ENCODE measurements around the gene DEFB129. TPM values are rescaled to one million over a fixed set of nuclear protein-coding genes. Genes with fewer than 3 reads are reported as not detected.
A peak's percentile ranks its signal among the peaks of the same experiment; 100 is the strongest.
"Not testable (repeated sequence)": the region's sequence is repeated elsewhere in the genome, so short reads cannot be mapped to it uniquely, and the experiment has no call there.

DEFB129 gene
- total RNA-seq, 1 donor from 2014 or later = not detected

DNA sequence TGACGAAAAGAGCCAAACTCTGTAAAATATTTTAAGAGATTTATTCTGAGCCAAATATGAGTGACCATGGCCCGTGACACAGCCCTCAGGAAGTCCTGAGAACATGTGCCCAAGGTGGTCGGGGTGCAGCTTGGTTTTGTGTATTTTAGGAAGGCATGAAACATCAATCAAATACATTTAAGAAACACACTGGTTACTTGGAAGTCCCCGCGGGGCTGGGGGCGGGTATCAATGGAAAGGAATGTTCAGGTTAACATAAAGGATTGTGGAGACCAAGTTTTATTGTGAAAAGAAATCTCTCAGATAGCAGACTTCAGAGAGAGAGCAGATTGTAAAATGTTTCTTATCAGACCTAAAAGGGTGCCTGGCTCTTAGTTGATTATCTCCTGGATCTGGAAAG, 26.4 kb downstream of the DEFB129 start:
- not testable (repeated sequence) for DNase-seq (ENCODE audit: low spot score)

DNA sequence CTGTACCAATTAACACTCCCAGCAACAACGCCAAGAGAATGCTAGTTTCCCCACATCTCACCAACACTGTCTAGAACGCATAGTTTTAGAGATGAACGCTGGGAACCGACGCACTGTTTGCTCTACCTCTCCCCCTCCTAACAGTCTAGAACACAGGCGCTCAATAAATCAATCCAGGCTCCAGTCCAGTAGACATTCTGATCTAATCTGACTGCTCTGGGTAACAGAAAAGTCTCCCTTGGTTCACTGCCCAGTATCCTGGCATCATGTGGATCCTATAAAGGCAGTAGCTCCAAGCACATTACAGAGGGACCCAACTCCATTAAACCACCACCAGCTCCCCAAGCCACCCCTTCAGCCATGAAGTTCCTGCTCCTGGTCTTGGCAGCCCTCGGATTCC, 30.4 kb downstream of the DEFB129 start, which contains the start of gene DEFB132:
Gene DEFB132, plus strand, starts transcription at position 306 of the 400 bp plus-strand sequence. Its CDS starts 55 bp downstream, at position 361.
- DNase-seq (ENCODE audit: low spot score) = no peak

DNA sequence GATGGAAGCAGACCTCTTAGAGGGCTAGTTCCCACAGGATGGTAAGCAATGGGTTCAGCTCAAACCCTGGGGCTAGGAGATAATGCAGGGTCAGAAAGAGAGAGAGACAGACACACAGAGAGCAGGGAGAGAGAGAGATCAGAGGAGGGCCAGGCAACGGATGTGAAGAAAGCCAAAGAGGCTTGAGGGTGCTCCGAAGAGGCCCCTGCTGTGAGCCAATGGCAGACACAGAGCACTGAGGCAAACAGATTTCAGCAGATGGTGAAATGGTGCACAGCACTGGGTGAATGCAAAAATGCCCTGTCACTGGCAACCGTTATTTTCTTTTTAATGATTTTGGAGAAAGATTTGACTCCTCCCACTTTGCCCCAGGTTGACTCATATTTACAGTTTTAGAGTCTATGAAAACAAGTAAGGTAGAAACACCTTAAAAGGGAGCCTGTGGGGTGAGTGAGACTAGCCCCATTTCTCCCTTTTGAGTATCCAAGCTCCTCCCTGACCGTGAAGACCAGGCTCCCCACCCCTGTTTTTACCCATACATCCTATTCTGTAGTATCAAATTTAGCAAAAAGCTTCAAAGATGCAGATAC, 31.3 kb downstream of the DEFB129 start:
- no peak for DNase-seq (ENCODE audit: low spot score)

DNA sequence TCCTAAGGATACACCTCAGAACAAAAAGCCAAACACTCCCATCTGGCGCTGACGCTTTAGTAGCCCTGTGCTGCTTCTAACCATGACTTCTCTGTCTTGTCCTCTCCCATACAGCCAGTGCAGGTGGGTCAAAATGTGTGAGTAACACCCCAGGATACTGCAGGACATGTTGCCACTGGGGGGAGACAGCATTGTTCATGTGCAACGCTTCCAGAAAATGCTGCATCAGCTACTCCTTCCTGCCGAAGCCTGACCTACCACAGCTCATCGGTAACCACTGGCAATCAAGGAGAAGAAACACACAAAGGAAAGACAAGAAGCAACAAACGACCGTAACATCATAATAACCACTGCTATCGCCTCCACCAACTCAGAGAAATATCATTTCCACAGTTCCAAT, 31.9 kb downstream of the DEFB129 start:
- no peak for DNase-seq (ENCODE audit: low spot score)

DNA sequence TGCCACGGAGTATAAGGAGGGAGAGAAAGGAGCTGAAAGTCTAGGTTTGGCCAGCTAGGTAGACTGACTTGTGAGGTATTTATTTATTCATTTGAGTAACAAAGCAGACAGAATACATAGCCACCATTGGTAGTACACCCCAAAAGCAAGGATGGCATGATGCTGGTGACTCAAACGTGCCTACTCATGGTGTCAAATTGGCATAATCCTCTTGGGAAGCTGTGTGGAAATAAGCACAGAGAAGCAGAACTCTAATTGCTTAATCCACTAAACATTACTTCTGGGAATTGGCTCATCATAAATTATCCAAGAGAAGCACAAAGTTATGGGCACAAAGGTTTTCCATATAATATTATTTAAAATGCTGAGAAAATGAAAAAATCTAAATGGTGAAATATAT, 32.9 kb downstream of the DEFB129 start:
- no peak for DNase-seq (ENCODE audit: low spot score)

DNA sequence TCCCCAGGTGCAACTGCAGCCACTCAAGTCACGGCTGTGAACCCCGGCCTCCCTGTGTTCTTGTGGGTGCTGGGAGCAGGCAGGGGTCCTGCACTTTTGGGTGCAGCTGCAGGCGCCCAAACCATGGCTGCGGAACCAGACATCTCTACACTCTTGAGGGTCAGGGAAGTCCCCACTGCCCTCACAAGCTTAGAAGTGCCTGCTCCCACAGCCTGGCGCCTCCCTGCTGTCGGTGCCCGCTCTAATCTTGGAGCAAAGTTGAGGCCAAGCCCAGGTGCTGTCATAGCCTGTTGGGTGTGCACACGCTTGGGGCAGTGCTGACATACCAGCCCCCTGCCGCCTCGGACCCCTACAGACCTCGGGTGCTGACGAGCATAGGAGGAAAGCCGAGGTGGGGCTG, 36.6 kb downstream of the DEFB129 start:
- no peak for DNase-seq (ENCODE audit: low spot score)

DNA sequence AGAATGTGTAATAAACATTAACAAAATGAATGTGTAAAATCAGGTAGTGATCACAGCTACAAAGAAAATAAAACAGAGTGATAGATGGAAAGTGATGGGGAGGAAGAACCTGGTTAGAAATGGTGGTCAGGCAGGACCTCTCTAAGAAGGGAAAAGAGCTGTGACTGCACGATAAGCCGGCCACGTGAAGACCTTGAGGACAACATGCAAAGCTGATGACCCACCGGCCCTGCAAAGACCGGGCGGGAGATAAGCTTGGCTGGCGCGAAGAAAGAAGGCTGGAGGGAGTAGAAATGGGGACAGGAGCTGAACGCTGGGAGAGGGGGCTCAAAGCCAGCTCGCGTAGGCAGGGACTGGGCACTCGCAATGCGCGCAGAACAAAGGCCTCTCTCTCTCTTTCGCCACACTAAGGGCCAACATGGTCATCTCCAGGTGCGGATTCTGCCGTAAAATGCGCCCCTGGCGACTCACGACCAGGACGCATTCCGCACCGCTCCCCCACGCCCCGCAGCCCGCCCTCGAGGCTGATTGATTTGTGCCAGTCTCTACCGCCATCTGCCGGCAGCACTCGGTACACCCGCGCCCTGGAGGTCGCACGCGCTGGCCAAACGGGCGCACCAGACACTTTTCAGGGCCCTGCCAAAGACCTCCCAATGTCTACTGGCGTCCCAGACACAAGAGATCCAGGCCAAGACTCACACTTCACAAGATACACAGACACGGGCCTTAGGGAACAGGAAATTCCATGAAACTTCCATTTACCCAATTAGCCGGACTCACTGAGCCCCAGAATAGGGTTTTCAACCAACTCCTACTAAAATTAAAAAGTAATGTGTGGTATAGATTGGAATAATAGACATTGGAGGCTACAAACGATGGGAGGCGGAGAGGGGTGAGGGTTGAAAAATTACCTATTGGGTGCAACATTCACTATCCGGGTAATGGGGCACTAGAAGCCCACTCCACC, 39.8 kb downstream of the DEFB129 start:
- DNase-seq (ENCODE audit: low spot score) = peak; percentile 90

DNA sequence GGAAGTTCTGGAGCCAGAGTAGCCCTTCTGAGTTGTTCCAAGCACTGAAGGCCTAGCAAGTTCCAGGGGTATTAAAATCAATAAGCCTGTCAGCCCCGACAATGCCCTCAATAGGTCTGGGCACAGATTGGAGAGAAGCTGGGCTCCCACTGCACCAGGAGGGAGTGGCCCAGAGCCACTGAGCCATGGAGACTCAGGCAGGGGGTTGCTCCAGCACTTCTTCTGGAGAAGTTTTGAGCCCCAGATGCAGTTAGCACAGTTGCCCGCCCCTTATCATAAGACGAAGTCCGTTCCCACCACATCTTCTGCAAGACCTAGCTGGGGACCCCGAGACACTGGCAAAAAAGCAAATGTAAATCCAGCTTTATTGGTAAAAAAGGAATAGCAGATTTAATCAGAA, 43.5 kb downstream of the DEFB129 start:
- no peak for DNase-seq (ENCODE audit: low spot score)

DNA sequence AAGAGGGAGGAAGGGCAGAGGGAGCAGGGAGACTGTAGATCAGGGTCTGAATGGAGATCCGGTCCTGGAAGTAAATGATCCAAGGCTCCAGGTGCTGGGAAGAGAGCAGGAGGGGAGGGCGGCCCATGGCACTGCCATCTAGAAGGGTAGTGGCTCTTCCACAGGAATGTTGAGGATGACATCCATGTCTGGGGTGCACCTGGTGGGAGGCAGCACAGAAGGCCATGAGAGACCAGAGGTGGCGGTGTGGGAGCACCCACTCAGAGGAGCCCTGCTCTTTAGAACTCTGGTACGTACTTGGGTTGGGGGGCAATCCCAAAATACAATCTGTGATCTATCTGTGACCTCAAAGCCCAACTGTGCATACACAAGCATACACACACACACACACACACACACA, 44.0 kb downstream of the DEFB129 start:
- DNase-seq (ENCODE audit: low spot score) = no peak

DNA sequence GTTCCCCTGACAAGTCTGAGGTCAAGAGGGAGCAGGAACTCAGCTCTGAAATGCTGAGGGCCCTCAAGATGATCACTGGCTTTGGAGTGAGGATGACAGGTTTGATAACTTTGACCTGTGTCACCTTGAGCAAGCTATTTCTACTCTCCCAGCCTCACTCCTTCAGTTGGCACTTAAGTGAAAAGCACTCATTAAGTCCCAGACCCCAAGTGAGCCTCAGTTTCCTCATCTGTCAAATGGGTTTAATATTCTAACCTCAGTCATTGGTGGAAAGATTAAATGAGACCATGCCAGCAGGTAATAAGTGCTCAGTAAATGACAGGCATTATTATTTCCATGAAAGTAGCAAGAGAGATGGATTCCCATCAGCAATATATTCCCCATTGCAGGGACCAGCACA, 44.5 kb downstream of the DEFB129 start:
- DNase-seq (ENCODE audit: low spot score) = no peak

DNA sequence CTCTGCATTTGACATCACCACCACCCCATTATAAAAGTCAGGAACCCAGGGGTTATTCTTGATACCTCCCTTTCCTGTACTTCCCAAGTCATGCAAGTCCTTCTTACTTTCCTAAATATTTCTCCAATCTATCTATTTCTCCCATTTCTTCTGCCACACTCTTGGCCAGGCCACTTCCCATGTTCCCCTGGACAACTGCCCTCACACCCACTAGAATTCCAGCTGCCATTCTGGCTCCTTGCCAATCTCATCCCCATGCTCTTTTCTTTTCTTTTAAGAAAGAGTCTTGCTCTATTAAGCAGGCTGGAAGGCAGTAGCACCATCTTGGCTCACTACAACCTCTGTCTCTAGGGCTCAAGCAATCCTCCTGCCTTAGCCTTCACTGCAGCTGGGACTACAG, 45.7 kb downstream of the DEFB129 start:
- DNase-seq (ENCODE audit: low spot score) = no peak

DNA sequence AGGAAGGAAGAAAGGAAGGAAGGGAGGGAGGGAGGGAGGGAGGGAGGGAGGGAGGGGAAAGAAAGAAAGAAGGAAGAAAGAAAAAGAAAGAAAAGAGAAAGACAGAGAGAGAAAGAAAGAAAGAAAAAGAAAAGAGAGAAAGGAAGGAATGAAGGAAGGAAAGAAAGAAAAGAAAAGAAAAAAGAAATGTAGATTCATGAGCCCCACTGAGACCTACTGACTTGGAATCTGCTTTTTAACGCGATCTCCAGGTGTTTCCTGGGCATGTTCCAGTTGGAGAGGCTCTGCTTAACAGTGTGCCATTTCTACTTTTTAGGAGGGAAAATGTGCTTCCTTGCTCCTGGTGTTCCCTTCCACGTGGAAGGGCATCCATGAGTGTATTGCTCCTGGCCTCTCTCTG, 46.8 kb downstream of the DEFB129 start:
- DNase-seq (ENCODE audit: low spot score) = no peak

DNA sequence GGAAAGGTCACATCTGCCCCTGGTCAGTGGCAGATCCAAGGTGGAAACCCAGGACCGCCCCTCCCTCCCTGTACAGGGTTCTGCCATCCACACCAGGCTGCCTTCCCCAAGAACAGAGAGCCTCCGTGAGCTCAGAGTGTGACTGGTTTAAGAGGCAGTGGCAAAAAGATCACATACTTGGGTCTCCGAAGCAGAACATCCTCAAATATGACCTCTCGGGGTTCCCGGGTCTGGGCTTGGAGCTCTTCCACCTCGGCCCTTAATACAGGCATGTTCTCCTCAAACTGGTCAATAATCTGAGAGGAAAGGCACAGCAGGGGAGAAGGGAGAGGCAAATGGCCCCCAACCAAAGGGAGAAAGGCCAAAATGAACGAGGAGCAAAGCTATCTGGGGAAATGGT, 48.7 kb downstream of the DEFB129 start:
- peak; percentile 24 for DNase-seq (ENCODE audit: low spot score)

DNA sequence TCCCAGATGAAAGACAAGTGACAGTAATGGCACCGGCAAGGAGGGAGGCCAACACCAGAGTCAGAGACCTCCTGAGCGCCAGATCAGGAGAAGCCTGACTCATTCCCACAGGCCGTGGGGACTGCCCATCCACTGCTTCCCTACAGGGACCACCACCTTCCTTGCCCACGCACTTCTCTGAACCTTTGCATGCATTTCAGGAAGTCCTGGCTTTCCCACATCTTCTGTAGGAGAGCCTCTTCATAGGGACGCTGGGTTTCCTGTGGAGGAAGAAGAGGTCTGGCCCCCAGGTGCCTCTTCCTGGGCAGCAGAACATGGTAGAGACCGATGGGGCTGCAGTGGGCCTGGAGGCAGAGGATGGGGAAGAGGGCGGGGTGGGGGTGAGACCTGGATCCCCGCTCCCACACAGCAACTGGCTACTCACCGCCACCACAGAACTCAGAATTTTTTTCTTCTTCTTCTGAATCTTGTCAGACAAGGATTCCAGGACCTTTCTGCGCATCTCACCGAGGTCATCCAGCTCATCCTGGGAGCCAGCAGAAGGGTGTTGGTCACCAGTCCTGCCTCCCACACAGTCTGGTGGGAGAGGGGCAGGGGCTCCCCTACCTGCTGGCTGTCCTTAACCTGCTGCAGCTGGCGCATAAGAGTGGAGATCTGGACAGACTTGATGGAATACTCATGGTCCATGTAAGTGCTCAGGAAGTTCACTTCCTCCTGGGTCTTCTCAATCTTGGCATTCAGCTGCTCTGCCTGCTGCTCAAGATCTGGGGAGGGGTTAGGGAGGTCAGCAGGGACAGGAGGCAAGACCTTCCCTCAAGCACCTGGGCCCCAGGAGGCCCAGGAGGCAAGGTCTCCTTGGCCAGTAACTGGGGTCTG, 49.8 kb downstream of the DEFB129 start:
- DNase-seq (ENCODE audit: low spot score) = no peak

DNA sequence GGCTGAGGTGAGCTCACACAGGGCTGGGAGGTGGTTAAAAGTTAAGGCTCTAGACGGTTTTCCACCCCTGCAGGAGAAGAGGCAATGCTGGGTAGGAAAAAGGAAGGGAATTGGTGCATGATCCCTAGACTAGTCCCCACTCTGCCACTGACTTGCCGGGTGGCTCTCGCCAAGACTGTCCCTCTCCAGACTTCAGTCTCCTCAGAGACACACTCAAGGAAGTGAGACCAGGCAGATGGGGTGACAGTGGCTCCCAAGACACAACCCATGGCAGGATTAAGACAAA, 50.4 kb downstream of the DEFB129 start:
- no peak for DNase-seq (ENCODE audit: low spot score)

DNA sequence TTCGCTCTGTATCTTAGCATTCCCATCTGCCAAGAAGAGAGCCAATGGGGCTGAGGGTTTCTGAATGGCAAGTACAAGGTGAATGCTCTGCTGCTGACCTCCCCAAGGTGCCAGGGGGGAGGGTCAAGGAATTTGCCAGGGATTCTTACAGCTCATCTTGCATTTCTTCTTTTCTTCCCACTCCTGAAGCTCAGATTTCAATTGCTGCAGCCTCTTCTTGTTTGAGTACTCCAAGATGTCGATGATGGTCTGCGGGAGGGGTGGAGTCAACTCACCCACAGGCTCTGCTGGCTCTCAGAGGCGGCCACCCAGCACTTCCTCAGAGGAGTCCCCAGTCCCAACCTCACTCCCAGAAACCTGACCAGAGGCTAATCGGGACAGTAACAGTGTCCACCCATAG, 51.1 kb downstream of the DEFB129 start:
- no peak for DNase-seq (ENCODE audit: low spot score)

DNA sequence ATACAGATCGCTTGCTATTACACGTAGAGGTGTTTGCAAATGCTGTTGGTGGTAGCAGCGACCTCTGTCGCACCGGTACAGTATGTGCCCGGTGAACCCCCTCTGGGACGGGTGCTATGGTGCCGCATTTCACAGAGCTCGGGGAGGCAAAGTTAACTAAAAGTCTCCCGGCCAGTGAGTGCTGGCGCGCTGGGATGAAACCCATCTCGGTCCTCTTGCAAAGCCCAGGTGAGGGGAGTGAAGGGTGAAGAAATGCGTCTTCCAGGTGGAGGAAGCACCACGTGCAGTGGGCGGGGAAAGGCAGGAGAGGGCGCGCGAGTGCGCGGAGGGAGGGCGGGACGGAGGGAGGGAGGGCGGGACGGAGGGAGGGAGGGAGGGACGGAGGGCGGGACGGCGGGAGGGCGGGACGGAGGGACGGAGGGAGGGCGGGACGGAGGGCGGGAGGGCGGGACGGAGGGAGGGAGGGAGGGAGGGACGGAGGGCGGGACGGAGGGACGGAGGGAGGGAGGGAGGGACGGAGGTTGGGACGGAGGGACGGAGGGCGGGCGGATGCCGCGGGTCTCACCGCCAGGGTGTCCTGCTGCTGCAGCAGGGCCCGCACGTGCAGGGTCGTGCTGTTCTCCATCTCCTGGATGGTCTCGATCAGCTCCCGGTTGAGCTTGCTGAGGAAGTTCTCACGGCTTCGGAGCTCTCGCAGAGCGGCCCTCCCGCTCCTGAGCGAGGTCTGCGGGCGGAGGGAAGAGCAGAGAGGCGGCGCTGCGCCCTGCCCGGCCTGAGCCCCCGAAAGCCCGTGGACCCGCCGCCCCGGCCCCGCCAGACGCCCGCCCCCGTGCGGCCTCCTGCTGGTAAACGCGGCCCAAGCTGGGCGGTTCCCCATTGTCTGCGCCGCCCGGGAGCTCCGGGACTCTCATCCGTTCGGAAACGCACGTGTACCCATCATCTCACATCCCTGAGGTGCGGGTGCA, 51.8 kb downstream of the DEFB129 start:
- DNase-seq (ENCODE audit: low spot score) = peak; percentile 37

Measured in ureter (tissue), 1 donor.